Chondrocyte (in vitro differentiated cells): ENCODE measurements around the gene CEP85L. TPM values are rescaled to one million over a fixed set of nuclear protein-coding genes. Genes with fewer than 3 reads are reported as not detected.

Experiments used
- DNase-seq: peaks from one replicate; pipeline ENCODE4 v3.0.0; 2021; ENCODE audit warnings: mixed read lengths, low spot score
- H3K27ac Mint-ChIP-seq: one replicate; pipeline ENCODE4 v1.8.0; 2021; ENCODE audit warnings: mild to moderate bottlenecking, moderate library complexity, mixed read lengths; ENCODE audit not compliant: unreplicated experiment
- H3K27me3 Mint-ChIP-seq: 2 replicates; pipeline ENCODE4 v1.8.0; 2021; ENCODE audit warnings: low read depth, mixed read lengths
- H3K36me3 Mint-ChIP-seq: 2 replicates; pipeline ENCODE4 v1.8.0; 2021; ENCODE audit warnings: low read depth, mixed read lengths
- H3K4me1 Mint-ChIP-seq: 2 replicates; pipeline ENCODE4 v1.8.0; 2021; ENCODE audit warnings: low read depth, mild to moderate bottlenecking, mixed read lengths
- H3K4me3 Mint-ChIP-seq: one replicate; pipeline ENCODE4 v1.8.0; 2021; ENCODE audit warnings: mild to moderate bottlenecking, moderate library complexity, mixed read lengths; ENCODE audit not compliant: unreplicated experiment
- H3K9me3 Mint-ChIP-seq: 2 replicates; pipeline ENCODE4 v1.8.0; 2021; ENCODE audit warnings: low read depth, mixed read lengths
- total RNA-seq: library from RNA; stranded (reverse); gene quantifications from 3 replicates; pipeline ENCODE4 v1.2.1, GENCODE V29; 2021
- TF ChIP-seq, protein P1 (sequence below): fragments of 200-600 bp; sonication (generic); IDR thresholded peaks from 2 replicates; pipeline ENCODE4 v1.5.0; 2021; ENCODE audit warnings: antibody characterized with exemption, mild to moderate bottlenecking, moderate library complexity

The CEP85L gene
- total RNA-seq, 1 donor from 2014 or later, result 10.4 TPM

- Mint-ChIP-seq H3K36me3 (peaks cover 10% of the 10 kb centered on the region), H3K4me3 (no peak overlapping the region), H3K9me3 (peaks cover 3% of the 10 kb centered on the region), H3K4me1 (peaks cover 13% of the 10 kb centered on the region), H3K27me3 (no peaks in the 10 kb centered on the region), H3K27ac (no peak overlapping the region)
- DNase-seq, result no peak
- TF ChIP-seq, protein P1, sequence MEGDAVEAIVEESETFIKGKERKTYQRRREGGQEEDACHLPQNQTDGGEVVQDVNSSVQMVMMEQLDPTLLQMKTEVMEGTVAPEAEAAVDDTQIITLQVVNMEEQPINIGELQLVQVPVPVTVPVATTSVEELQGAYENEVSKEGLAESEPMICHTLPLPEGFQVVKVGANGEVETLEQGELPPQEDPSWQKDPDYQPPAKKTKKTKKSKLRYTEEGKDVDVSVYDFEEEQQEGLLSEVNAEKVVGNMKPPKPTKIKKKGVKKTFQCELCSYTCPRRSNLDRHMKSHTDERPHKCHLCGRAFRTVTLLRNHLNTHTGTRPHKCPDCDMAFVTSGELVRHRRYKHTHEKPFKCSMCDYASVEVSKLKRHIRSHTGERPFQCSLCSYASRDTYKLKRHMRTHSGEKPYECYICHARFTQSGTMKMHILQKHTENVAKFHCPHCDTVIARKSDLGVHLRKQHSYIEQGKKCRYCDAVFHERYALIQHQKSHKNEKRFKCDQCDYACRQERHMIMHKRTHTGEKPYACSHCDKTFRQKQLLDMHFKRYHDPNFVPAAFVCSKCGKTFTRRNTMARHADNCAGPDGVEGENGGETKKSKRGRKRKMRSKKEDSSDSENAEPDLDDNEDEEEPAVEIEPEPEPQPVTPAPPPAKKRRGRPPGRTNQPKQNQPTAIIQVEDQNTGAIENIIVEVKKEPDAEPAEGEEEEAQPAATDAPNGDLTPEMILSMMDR, result no peak
Observed at GRCh38 chr6:118506071-118506638, 145.2 kb downstream of the CEP85L start.

GRCh38 chr6:118505656-118506055 lies 145.7 kb downstream of the CEP85L start:
- TF ChIP-seq, protein P1, result no peak
- H3K27ac Mint-ChIP-seq, result no peak overlapping the region
- H3K36me3 Mint-ChIP-seq, result peaks cover 10% of the 10 kb centered on the region
- no peak for DNase-seq
- H3K4me3 Mint-ChIP-seq, result no peak overlapping the region
- H3K9me3 Mint-ChIP-seq, result peaks cover 3% of the 10 kb centered on the region
- peaks cover 13% of the 10 kb centered on the region for H3K4me1 Mint-ChIP-seq
- H3K27me3 Mint-ChIP-seq, result no peaks in the 10 kb centered on the region

DNA sequence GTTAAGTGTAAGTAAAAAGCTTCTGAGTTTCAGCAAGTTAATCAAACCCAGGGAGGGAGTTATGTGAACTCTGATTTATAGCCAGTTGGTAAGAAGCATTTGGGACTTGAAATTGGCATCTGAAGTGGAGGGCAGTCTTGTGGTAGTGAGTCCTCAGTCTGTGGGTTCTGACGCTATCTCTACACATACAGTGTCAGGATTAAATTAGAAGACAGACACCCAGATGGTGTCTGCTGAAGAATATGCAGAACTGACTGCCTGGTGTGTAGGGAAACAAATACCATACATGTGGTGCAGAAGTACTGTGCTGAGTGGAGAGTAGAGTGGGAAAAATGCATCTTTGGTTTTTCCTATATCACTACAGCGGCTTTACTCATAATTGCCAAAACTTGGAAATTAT lies 146.8 kb downstream of the CEP85L start:
- peaks cover 12% of the 10 kb centered on the region for H3K36me3 Mint-ChIP-seq

DNA sequence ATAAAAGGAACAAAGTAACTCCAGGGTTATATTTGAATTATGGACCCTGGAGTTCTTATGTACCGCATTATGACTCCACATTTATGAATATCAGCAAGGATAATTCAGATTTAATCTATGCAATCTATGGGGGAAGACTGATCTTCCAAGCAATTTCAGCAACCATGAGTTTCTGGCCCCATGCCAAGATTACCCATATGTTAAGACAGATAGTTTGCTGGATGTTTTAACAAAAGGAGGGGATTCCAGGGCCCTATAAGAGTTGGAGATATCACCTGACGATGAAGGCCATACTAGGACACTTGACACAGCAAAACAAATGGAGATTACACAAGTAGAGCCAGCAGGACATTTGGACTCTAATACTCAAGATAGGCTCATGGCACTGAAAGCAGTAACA lies 149.2 kb downstream of the CEP85L start:
- TF ChIP-seq, protein P1, result no peak
- H3K4me1 Mint-ChIP-seq, result peaks cover 13% of the 10 kb centered on the region
- peaks cover 3% of the 10 kb centered on the region for H3K9me3 Mint-ChIP-seq
- no peak for DNase-seq
- H3K27me3 Mint-ChIP-seq, result no peaks in the 10 kb centered on the region
- no peak overlapping the region for H3K4me3 Mint-ChIP-seq
- peaks cover 12% of the 10 kb centered on the region for H3K36me3 Mint-ChIP-seq
- no peak overlapping the region for H3K27ac Mint-ChIP-seq

More for the DNA sequence above, 146.8 kb downstream of the CEP85L start:
- Mint-ChIP-seq H3K27me3 (no peaks in the 10 kb centered on the region), H3K27ac (no peak overlapping the region), H3K4me1 (peaks cover 13% of the 10 kb centered on the region), H3K4me3 (no peak overlapping the region), H3K9me3 (peaks cover 3% of the 10 kb centered on the region)
- no peak for DNase-seq
- TF ChIP-seq, protein P1, result no peak

DNA sequence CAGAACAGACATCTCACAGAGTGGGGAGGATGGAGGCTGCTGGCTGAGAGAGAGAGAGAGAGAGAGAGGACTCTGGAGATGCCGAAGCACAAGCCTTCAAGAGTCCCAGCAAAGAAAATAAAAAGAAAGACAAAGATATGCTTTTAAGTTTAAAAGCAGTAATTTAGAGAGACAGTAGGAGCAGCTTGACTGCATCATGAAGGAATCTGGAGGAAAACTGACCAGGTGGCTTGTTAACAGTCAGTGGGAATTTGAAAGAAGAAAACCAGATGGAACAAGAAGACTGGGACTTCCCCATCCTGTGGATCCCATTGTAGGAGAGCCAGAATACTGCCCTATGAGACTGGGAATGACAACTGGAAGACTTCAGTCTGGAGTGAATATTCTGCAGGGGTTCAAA lies 149.6 kb downstream of the CEP85L start:
- H3K4me1 Mint-ChIP-seq, result peaks cover 9% of the 10 kb centered on the region
- H3K27me3 Mint-ChIP-seq, result no peaks in the 10 kb centered on the region
- H3K9me3 Mint-ChIP-seq, result peaks cover 3% of the 10 kb centered on the region
- H3K4me3 Mint-ChIP-seq, result no peak overlapping the region
- peaks cover 12% of the 10 kb centered on the region for H3K36me3 Mint-ChIP-seq
- DNase-seq, result no peak
- TF ChIP-seq, protein P1, result no peak
- H3K27ac Mint-ChIP-seq, result no peak overlapping the region
